ENCODE data around the gene LMCD1.

DNA sequence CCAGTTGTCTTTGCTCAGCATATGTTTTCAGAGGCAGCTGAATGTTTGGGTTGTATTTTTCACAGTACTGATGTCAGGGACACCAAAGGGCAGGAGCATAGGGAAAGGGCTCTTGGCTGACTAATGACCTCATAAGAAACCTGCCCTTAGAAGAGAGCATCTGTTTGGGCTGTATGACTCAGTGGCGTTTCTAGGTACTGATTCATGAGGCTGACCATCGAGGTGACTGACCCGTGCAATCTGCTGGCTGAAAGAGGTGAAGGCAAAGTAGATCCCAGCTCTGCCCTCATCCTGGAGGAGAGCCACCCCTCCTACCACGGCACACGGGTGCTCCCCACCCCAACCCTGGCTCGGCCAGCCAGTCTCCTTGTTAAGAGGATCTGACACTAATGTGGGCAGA lies 8.3 kb downstream of the LMCD1 start:
- TF ChIP-seq CTCF (IDR thresholded peaks at IDR 0.05; ENCODE audit: insufficient read depth, low read length) (no peak), POLR2AphosphoS5 (IDR thresholded peaks at IDR 0.05; ENCODE audit: low read depth) (no peak), GABPA (IDR thresholded peaks at IDR 0.05; ENCODE audit: low read depth) (no peak), REST (IDR thresholded peaks at IDR 0.05; ENCODE audit: insufficient replicate concordance, low read depth) (no peak)
